DMS153 (cell line): Measurements from ENCODE around the gene CD200.
A peak's percentile ranks its signal among the peaks of the same experiment; 100 is the strongest.

Experiments
- DNase-seq: peaks from one replicate; lab custom pipeline; 2025; lab: John Stamatoyannopoulos, UW

Gene CD200

GRCh38 chr3:112333381-112334317, 693 bp downstream of the CD200 start:
- DNase-seq = no peak

- no peak for DNase-seq
Observed at GRCh38 chr3:112334691-112335433, 1.9 kb downstream of the CD200 start.

GRCh38 chr3:112335434-112335781, 2.5 kb downstream of the CD200 start:
- no peak for DNase-seq

GRCh38 chr3:112338021-112338726, 5.2 kb downstream of the CD200 start:
- DNase-seq = no peak

GRCh38 chr3:112338727-112339056, 5.7 kb downstream of the CD200 start:
- DNase-seq = no peak

GRCh38 chr3:112339134-112339533, 6.2 kb downstream of the CD200 start:
- DNase-seq = no peak

GRCh38 chr3:112339609-112340008, 6.7 kb downstream of the CD200 start:
- DNase-seq = no peak

- DNase-seq = no peak
Observed at GRCh38 chr3:112341386-112341785, 8.4 kb downstream of the CD200 start.

GRCh38 chr3:112345681-112346080, 12.7 kb downstream of the CD200 start:
- DNase-seq = no peak

- no peak for DNase-seq
Observed at GRCh38 chr3:112346491-112347122, 13.7 kb downstream of the CD200 start.

- no peak for DNase-seq
Observed at GRCh38 chr3:112348943-112349342, 16.0 kb downstream of the CD200 start.

- no peak for DNase-seq
Observed at GRCh38 chr3:112349557-112349956, 16.6 kb downstream of the CD200 start.

- DNase-seq = no peak
Observed at GRCh38 chr3:112350018-112350810, 17.3 kb downstream of the CD200 start.

GRCh38 chr3:112351036-112351435, 18.1 kb downstream of the CD200 start:
- DNase-seq = no peak

- peak; percentile 85 for DNase-seq
Observed at GRCh38 chr3:112351823-112352222, 18.9 kb downstream of the CD200 start.

- DNase-seq = no peak
Observed at GRCh38 chr3:112352720-112353119, 19.8 kb downstream of the CD200 start.

GRCh38 chr3:112353365-112353764, 20.4 kb downstream of the CD200 start:
- peak; percentile 25 for DNase-seq

GRCh38 chr3:112354642-112355306, 21.8 kb downstream of the CD200 start:
- no peak for DNase-seq

GRCh38 chr3:112355307-112355687, 22.3 kb downstream of the CD200 start:
- DNase-seq = no peak

GRCh38 chr3:112357930-112358780, 25.2 kb downstream of the CD200 start:
- no peak for DNase-seq
